ENCODE data around the gene FSHR. TPM values are rescaled to one million over a fixed set of nuclear protein-coding genes. Genes with fewer than 3 reads are reported as not detected.

FSHR gene
- total RNA-seq, 1 experiment from 2014 or later, result not detected

GRCh38 chr2:49028101-49028500 lies 126.2 kb downstream of the FSHR start:
- Histone ChIP-seq H3K4me1 (ENCODE audit: insufficient read depth, low read length, poor library complexity, severe bottlenecking) (no peaks in the 10 kb centered on the region), H3K4me3 (ENCODE audit: low read depth, low read length, poor library complexity, severe bottlenecking) (no peak overlapping the region), H3K27me3 (replicated peaks; ENCODE audit: insufficient read depth, low read depth, low read length, poor library complexity) (no peaks in the 10 kb centered on the region), H3K36me3 (ENCODE audit: insufficient read depth, low read length, poor library complexity, severe bottlenecking) (no peaks in the 10 kb centered on the region), H3K9me3 (ENCODE audit: low read depth, low read length, poor library complexity, severe bottlenecking) (no peaks in the 10 kb centered on the region), H3K27ac (ENCODE audit: low read depth, low read length, poor library complexity, severe bottlenecking) (no peak overlapping the region)
- no TSS peak for BruUV-seq (replicated peaks)
- TF ChIP-seq CTCF (conservative IDR thresholded peaks at IDR 0.05; ENCODE audit: low read depth, low read length), result no peak
- ChIA-PET POLR2A (ENCODE audit: low non-redundant PET) (no interaction called here), CTCF (no interaction called here)
- intact Hi-C loops (cut with micrococcal nuclease; ENCODE audit: unreplicated experiment), result no loop called here
- no peak for DNase-seq (ENCODE audit: low spot score)

- DNase-seq (ENCODE audit: low spot score), result no peak
- Histone ChIP-seq H3K27me3 (replicated peaks; ENCODE audit: insufficient read depth, low read depth, low read length, poor library complexity) (no peaks in the 10 kb centered on the region), H3K4me3 (ENCODE audit: low read depth, low read length, poor library complexity, severe bottlenecking) (no peak overlapping the region), H3K27ac (ENCODE audit: low read depth, low read length, poor library complexity, severe bottlenecking) (no peak overlapping the region), H3K36me3 (ENCODE audit: insufficient read depth, low read length, poor library complexity, severe bottlenecking) (no peaks in the 10 kb centered on the region), H3K4me1 (ENCODE audit: insufficient read depth, low read length, poor library complexity, severe bottlenecking) (no peaks in the 10 kb centered on the region), H3K9me3 (ENCODE audit: low read depth, low read length, poor library complexity, severe bottlenecking) (no peaks in the 10 kb centered on the region)
- intact Hi-C loops (cut with micrococcal nuclease; ENCODE audit: unreplicated experiment), result no loop called here
- TF ChIP-seq EZH2 (IDR thresholded peaks at IDR 0.05; ENCODE audit: borderline replicate concordance, low read depth, low read length, poor library complexity, severe bottlenecking) (no peak), CTCF (conservative IDR thresholded peaks at IDR 0.05; ENCODE audit: low read depth, low read length) (no peak)
- POLR2A ChIA-PET (ENCODE audit: low non-redundant PET), result no interaction called here
- CTCF ChIA-PET, result no interaction called here
- BruUV-seq (replicated peaks), result no TSS peak
Measured at GRCh38 chr2:49026706-49027105, 127.6 kb downstream of the FSHR start.

GRCh38 chr2:49021271-49021670 lies 133.0 kb downstream of the FSHR start:
- TF ChIP-seq CTCF (conservative IDR thresholded peaks at IDR 0.05; ENCODE audit: low read depth, low read length) (no peak), EZH2 (IDR thresholded peaks at IDR 0.05; ENCODE audit: borderline replicate concordance, low read depth, low read length, poor library complexity, severe bottlenecking) (no peak)
- Histone ChIP-seq H3K27ac (ENCODE audit: low read depth, low read length, poor library complexity, severe bottlenecking) (no peak overlapping the region), H3K36me3 (ENCODE audit: insufficient read depth, low read length, poor library complexity, severe bottlenecking) (no peaks in the 10 kb centered on the region), H3K27me3 (replicated peaks; ENCODE audit: insufficient read depth, low read depth, low read length, poor library complexity) (no peaks in the 10 kb centered on the region), H3K9me3 (ENCODE audit: low read depth, low read length, poor library complexity, severe bottlenecking) (no peaks in the 10 kb centered on the region), H3K4me3 (ENCODE audit: low read depth, low read length, poor library complexity, severe bottlenecking) (no peak overlapping the region), H3K4me1 (ENCODE audit: insufficient read depth, low read length, poor library complexity, severe bottlenecking) (no peaks in the 10 kb centered on the region)
- intact Hi-C loops (cut with micrococcal nuclease; ENCODE audit: unreplicated experiment), result no loop called here
- no TSS peak for BruUV-seq (replicated peaks)
- ChIA-PET POLR2A (ENCODE audit: low non-redundant PET) (no interaction called here), CTCF (no interaction called here)
- no peak for DNase-seq (ENCODE audit: low spot score)

All from A673 (cell line).